Measurements from ENCODE around the gene SNX1.

DNA sequence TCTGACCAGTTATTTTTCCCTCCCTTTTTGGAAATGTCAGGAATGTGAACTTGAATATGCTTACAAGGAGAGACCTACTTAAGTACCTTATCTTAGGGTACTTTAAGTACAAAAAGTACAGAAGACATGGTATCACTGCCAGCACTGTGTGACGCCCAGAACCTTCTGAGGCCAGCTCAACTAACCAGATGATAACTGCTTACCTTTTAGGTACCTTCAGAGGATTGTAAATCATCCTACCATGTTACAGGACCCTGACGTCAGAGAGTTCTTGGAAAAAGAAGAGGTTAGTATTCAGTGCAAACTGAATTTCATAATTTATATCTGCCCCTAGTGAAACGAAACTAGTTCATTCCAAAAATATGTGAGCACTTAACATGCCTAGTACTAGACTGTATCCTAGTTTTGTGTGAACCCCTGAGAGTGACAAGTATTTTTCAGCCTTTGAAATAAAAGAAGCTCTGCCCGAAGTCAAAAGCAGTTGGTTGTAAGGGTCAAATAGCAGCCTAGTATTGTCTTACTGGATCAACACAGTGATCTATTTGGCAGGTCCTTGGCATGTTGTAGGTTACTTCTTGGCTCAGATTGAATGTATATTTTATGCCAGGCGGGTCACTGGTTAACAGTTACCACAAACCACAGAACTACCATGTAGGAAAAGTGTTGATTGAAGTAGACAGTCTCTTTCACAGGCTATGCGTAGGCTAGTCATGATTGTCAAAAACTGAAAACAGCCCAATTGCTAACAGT lies 31.9 kb downstream of the SNX1 start:
- TF ChIP-seq, protein P1, sequence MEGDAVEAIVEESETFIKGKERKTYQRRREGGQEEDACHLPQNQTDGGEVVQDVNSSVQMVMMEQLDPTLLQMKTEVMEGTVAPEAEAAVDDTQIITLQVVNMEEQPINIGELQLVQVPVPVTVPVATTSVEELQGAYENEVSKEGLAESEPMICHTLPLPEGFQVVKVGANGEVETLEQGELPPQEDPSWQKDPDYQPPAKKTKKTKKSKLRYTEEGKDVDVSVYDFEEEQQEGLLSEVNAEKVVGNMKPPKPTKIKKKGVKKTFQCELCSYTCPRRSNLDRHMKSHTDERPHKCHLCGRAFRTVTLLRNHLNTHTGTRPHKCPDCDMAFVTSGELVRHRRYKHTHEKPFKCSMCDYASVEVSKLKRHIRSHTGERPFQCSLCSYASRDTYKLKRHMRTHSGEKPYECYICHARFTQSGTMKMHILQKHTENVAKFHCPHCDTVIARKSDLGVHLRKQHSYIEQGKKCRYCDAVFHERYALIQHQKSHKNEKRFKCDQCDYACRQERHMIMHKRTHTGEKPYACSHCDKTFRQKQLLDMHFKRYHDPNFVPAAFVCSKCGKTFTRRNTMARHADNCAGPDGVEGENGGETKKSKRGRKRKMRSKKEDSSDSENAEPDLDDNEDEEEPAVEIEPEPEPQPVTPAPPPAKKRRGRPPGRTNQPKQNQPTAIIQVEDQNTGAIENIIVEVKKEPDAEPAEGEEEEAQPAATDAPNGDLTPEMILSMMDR (conservative IDR thresholded peaks at IDR 0.05) = no peak
- TF ChIP-seq ZFX (IDR thresholded peaks at IDR 0.05) = no peak

Data from C4-2B (cell line).